Measurements from ENCODE around the gene DLK2.

Gene DLK2

DNA sequence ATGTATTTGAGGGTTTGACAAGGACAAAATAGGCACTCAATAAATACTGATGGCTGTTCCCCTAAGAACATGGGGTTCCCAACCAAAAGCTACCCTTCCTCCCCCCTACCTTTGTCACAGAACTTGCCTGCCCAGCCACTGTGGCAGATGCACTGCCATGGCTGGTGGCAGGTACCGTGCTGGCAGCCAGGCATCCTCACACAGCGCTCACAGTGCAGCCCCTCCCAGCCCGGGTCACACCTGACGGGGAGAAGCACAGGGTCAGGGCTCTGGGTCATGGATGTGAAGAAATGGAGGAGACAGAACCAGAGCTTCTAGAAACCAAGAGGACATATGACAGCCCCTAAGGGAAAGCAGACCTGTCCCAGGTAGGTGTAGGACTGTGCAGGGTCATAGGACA, 2.5 kb downstream of the DLK2 start:
- no peaks in the 10 kb centered on the region for H3K9me3 ChIP-seq (replicated peaks; ENCODE audit: insufficient read depth, low read length)
- TF ChIP-seq EZH2phosphoT487 (IDR thresholded peaks at IDR 0.05; ENCODE audit: low read length) (no peak), EZH2 (optimal IDR thresholded peaks at IDR 0.05; ENCODE audit: low read depth, low read length) (no peak)
- TF ChIP-seq, protein P1, sequence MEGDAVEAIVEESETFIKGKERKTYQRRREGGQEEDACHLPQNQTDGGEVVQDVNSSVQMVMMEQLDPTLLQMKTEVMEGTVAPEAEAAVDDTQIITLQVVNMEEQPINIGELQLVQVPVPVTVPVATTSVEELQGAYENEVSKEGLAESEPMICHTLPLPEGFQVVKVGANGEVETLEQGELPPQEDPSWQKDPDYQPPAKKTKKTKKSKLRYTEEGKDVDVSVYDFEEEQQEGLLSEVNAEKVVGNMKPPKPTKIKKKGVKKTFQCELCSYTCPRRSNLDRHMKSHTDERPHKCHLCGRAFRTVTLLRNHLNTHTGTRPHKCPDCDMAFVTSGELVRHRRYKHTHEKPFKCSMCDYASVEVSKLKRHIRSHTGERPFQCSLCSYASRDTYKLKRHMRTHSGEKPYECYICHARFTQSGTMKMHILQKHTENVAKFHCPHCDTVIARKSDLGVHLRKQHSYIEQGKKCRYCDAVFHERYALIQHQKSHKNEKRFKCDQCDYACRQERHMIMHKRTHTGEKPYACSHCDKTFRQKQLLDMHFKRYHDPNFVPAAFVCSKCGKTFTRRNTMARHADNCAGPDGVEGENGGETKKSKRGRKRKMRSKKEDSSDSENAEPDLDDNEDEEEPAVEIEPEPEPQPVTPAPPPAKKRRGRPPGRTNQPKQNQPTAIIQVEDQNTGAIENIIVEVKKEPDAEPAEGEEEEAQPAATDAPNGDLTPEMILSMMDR (IDR thresholded peaks at IDR 0.05; ENCODE audit: low read length): no peak
- no peak for DNase-seq

DNA sequence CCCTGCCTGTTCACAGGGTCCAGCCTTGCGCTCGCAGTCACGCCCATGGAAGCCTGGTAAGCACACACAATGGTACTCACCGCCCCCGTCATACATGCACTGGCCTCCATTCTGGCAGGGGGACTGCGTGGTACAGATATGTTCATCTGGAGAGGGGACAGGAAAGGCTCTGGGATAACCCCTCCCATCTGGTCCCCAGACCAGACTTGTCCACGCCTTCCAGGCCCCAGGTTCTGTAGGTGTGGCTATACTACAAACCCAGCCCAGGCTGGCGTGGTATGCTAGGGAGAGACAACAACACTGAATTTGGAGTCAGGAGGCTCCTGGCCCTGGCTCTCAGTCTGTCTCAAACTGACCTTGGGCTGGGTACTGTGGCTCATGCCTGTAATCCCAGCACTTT, 3.4 kb downstream of the DLK2 start:
- TF ChIP-seq, protein P1 (IDR thresholded peaks at IDR 0.05; ENCODE audit: low read length): no peak
- TF ChIP-seq EZH2 (optimal IDR thresholded peaks at IDR 0.05; ENCODE audit: low read depth, low read length) (no peak), EZH2phosphoT487 (IDR thresholded peaks at IDR 0.05; ENCODE audit: low read length) (no peak)
- no peaks in the 10 kb centered on the region for H3K79me2 ChIP-seq (ENCODE audit: low read length)
- H2AFZ ChIP-seq (ENCODE audit: low read length): no peak overlapping the region
- H3K9ac ChIP-seq (ENCODE audit: low read length): no peak overlapping the region
- no peaks in the 10 kb centered on the region for H3K9me3 ChIP-seq (replicated peaks; ENCODE audit: insufficient read depth, low read length)
- DNase-seq: no peak
- no peak overlapping the region for H3K4me3 ChIP-seq (ENCODE audit: low read length)
- H3K4me1 ChIP-seq (ENCODE audit: low read length): no peaks in the 10 kb centered on the region
- no peaks in the 10 kb centered on the region for H3K36me3 ChIP-seq (replicated peaks; ENCODE audit: insufficient read depth, low read length)
- peaks cover 14% of the 10 kb centered on the region for H3K27me3 ChIP-seq (replicated peaks; ENCODE audit: insufficient read depth, low read length)
- H3K27ac ChIP-seq (ENCODE audit: low read length): no peak overlapping the region
- no peaks in the 10 kb centered on the region for H3K9me2 ChIP-seq (replicated peaks; ENCODE audit: insufficient read depth, low read length)
- no peaks in the 10 kb centered on the region for H4K20me1 ChIP-seq (ENCODE audit: insufficient read depth, low read length)
- no peaks in the 10 kb centered on the region for H3F3A ChIP-seq (ENCODE audit: insufficient read depth, low read length)
- H3K4me2 ChIP-seq (ENCODE audit: low read depth, low read length): no peak overlapping the region

More for the DNA sequence above, 2.5 kb downstream of the DLK2 start:
- Histone ChIP-seq H3K4me1 (ENCODE audit: low read length) (no peaks in the 10 kb centered on the region), H3K36me3 (replicated peaks; ENCODE audit: insufficient read depth, low read length) (no peaks in the 10 kb centered on the region), H3K4me2 (ENCODE audit: low read depth, low read length) (no peak overlapping the region), H2AFZ (ENCODE audit: low read length) (no peak overlapping the region), H4K20me1 (ENCODE audit: insufficient read depth, low read length) (no peaks in the 10 kb centered on the region), H3K9ac (ENCODE audit: low read length) (no peak overlapping the region), H3K27me3 (replicated peaks; ENCODE audit: insufficient read depth, low read length) (peaks cover 16% of the 10 kb centered on the region), H3K9me2 (replicated peaks; ENCODE audit: insufficient read depth, low read length) (no peaks in the 10 kb centered on the region), H3F3A (ENCODE audit: insufficient read depth, low read length) (no peaks in the 10 kb centered on the region), H3K27ac (ENCODE audit: low read length) (no peak overlapping the region), H3K79me2 (ENCODE audit: low read length) (no peaks in the 10 kb centered on the region), H3K4me3 (ENCODE audit: low read length) (no peak overlapping the region)

DNA sequence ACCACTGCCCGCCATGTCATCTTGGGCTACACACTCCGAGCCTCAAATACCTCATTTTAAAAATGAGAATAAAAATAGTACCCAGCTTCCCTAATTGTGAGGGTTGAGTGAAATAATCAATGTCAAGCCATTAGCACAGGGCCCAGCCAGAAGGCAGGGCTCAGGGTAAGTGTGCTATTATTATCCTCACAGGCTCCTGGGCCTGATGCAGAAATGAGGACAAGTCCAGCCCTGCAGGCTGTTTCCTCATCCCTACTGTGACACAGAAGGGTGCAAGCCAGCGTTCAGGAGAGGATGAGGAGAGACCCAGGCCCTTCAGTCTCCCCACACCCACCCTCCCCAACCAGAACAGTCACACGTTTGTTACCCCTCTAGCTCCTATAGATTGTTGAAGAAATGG, 4.0 kb downstream of the DLK2 start:
- no peaks in the 10 kb centered on the region for H4K20me1 ChIP-seq (ENCODE audit: insufficient read depth, low read length)
- H3K9ac ChIP-seq (ENCODE audit: low read length): no peak overlapping the region
- TF ChIP-seq, protein P1 (IDR thresholded peaks at IDR 0.05; ENCODE audit: low read length): no peak
- TF ChIP-seq EZH2phosphoT487 (IDR thresholded peaks at IDR 0.05; ENCODE audit: low read length): no peak
- TF ChIP-seq EZH2 (optimal IDR thresholded peaks at IDR 0.05; ENCODE audit: low read depth, low read length): no peak
- no peaks in the 10 kb centered on the region for H3K9me3 ChIP-seq (replicated peaks; ENCODE audit: insufficient read depth, low read length)
- no peak overlapping the region for H3K4me3 ChIP-seq (ENCODE audit: low read length)
- H3K27ac ChIP-seq (ENCODE audit: low read length): no peak overlapping the region
- no peak overlapping the region for H2AFZ ChIP-seq (ENCODE audit: low read length)
- H3K9me2 ChIP-seq (replicated peaks; ENCODE audit: insufficient read depth, low read length): no peaks in the 10 kb centered on the region
- no peak for DNase-seq
- H3F3A ChIP-seq (ENCODE audit: insufficient read depth, low read length): no peaks in the 10 kb centered on the region
- H3K4me1 ChIP-seq (ENCODE audit: low read length): no peaks in the 10 kb centered on the region
- peaks cover 8% of the 10 kb centered on the region for H3K27me3 ChIP-seq (replicated peaks; ENCODE audit: insufficient read depth, low read length)
- H3K79me2 ChIP-seq (ENCODE audit: low read length): no peaks in the 10 kb centered on the region
- H3K36me3 ChIP-seq (replicated peaks; ENCODE audit: insufficient read depth, low read length): no peaks in the 10 kb centered on the region
- no peak overlapping the region for H3K4me2 ChIP-seq (ENCODE audit: low read depth, low read length)
